Measurements from ENCODE around the gene BCAR1. TPM values are rescaled to one million over a fixed set of nuclear protein-coding genes. Genes with fewer than 3 reads are reported as not detected.

BCAR1 gene
- total and polyA plus RNA-seq, 2 of the 13 experiments (the other 11 are each of a cell fraction or from before 2014, with no cell fraction given) = 48.1 to 51.7 TPM

GRCh38 chr16:75244225-75244809, 7.1 kb downstream of the BCAR1 start:
- BruUV-seq (replicated peaks) = no TSS peak
- H3K4me3 ChIP-seq (replicated peaks in 1 of 3; ENCODE audit: insufficient read depth in 1 of 3, low read depth in 2 of 3, low read length in 3 of 3) = peak overlapping the region in 2 of 3 experiments; percentile 25 to 55; a peak in 3 of 6 replicates
- POLR2A ChIA-PET = interaction anchor here (1.0 to 14.7 kb wide), 18 partner anchors 8 to 220 kb away, joined by 3 to 312 read pairs (median 6); partner anchors contain the start of genes CFDP1 and TMEM170A
- TF ChIP-seq, protein P1, sequence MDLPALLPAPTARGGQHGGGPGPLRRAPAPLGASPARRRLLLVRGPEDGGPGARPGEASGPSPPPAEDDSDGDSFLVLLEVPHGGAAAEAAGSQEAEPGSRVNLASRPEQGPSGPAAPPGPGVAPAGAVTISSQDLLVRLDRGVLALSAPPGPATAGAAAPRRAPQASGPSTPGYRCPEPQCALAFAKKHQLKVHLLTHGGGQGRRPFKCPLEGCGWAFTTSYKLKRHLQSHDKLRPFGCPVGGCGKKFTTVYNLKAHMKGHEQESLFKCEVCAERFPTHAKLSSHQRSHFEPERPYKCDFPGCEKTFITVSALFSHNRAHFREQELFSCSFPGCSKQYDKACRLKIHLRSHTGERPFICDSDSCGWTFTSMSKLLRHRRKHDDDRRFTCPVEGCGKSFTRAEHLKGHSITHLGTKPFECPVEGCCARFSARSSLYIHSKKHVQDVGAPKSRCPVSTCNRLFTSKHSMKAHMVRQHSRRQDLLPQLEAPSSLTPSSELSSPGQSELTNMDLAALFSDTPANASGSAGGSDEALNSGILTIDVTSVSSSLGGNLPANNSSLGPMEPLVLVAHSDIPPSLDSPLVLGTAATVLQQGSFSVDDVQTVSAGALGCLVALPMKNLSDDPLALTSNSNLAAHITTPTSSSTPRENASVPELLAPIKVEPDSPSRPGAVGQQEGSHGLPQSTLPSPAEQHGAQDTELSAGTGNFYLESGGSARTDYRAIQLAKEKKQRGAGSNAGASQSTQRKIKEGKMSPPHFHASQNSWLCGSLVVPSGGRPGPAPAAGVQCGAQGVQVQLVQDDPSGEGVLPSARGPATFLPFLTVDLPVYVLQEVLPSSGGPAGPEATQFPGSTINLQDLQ (CRISPR knock-in tag; IDR thresholded peaks at IDR 0.05) = no peak
- TF ChIP-seq MLXIP (CRISPR knock-in tag; IDR thresholded peaks at IDR 0.05; ENCODE audit: borderline replicate concordance) (no peak), CBX2 (IDR thresholded peaks at IDR 0.05; ENCODE audit: low read depth, low read length) (no peak), CBX2 (CRISPR knock-in tag; IDR thresholded peaks at IDR 0.05; ENCODE audit: low read depth) (no peak), HNRNPLL (IDR thresholded peaks at IDR 0.05; ENCODE audit: low read depth, low read length, poor library complexity, severe bottlenecking) (no peak), ZC3H4 (CRISPR knock-in tag; IDR thresholded peaks at IDR 0.05; ENCODE audit: borderline replicate concordance) (peak; percentile 24; the same call in 1 of the 2 replicates), KAT8 (CRISPR knock-in tag; IDR thresholded peaks at IDR 0.05) (no peak), ZNF10 (CRISPR knock-in tag; IDR thresholded peaks at IDR 0.05; ENCODE audit: borderline replicate concordance, low read depth) (0 out of 2 replicates have a peak, but pooled peaks have one; percentile 66), GZF1 (CRISPR knock-in tag; IDR thresholded peaks at IDR 0.05) (no peak), SP4 (CRISPR knock-in tag; IDR thresholded peaks at IDR 0.05) (no peak), ZNF891 (CRISPR knock-in tag; IDR thresholded peaks at IDR 0.05) (0 out of 2 replicates have a peak, but pooled peaks have one; percentile 16), MAF1 (CRISPR knock-in tag; IDR thresholded peaks at IDR 0.05; ENCODE audit: borderline replicate concordance) (no peak), BRD4 (CRISPR knock-in tag; IDR thresholded peaks at IDR 0.05) (peak; percentile 62; the same call in 1 of the 2 replicates), ZNF567 (CRISPR knock-in tag; IDR thresholded peaks at IDR 0.05; ENCODE audit: borderline replicate concordance) (peak; percentile 86; the same call in 1 of the 2 replicates), EEA1 (CRISPR knock-in tag; IDR thresholded peaks at IDR 0.05; ENCODE audit: borderline replicate concordance) (0 out of 2 replicates have a peak, but pooled peaks have one; percentile 57), TAF1 (CRISPR knock-in tag; IDR thresholded peaks at IDR 0.05) (no peak)
- TF ChIP-seq, protein P2, sequence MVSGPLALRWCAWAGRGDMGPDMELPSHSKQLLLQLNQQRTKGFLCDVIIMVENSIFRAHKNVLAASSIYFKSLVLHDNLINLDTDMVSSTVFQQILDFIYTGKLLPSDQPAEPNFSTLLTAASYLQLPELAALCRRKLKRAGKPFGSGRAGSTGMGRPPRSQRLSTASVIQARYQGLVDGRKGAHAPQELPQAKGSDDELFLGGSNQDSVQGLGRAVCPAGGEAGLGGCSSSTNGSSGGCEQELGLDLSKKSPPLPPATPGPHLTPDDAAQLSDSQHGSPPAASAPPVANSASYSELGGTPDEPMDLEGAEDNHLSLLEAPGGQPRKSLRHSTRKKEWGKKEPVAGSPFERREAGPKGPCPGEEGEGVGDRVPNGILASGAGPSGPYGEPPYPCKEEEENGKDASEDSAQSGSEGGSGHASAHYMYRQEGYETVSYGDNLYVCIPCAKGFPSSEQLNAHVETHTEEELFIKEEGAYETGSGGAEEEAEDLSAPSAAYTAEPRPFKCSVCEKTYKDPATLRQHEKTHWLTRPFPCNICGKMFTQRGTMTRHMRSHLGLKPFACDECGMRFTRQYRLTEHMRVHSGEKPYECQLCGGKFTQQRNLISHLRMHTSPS (CRISPR knock-in tag; IDR thresholded peaks at IDR 0.05; ENCODE audit: low read depth) = 0 out of 2 replicates have a peak, but pooled peaks have one; percentile 67

More at GRCh38 chr16:75244225-75244809, 7.1 kb downstream of the BCAR1 start:
- Histone ChIP-seq H3K79me2 (ENCODE audit: insufficient read depth, low read length) (peaks cover 84% of the 10 kb centered on the region), H3K9me3 (ENCODE audit: low read length) (no peaks in the 10 kb centered on the region), H3K9ac (ENCODE audit: insufficient read depth, low read depth, low read length) (peak overlapping the region; percentile 99), H3K27me3 (ENCODE audit: control insufficient read depth in 1 of 2, insufficient read depth in 2 of 2, low read length in 2 of 2) (no peaks in the 10 kb centered on the region), H3K4me1 (ENCODE audit: insufficient read depth, low read length) (peaks cover 86% of the 10 kb centered on the region), H4K20me1 (ENCODE audit: insufficient read depth, low read length) (peaks cover 10% of the 10 kb centered on the region; the same call in 1 of the 2 replicates), H3K4me2 (ENCODE audit: low read depth, low read length) (peak overlapping the region; percentile 84), H2AFZ (ENCODE audit: low read length) (no peak overlapping the region), H3K27ac (ENCODE audit: extremely low read length, insufficient read depth, low read length) (peak overlapping the region; percentile 97), H3K36me3 (replicated peaks in 1 of 2; ENCODE audit: control insufficient read depth in 1 of 2, insufficient read depth in 2 of 2, low read length in 2 of 2) (peaks cover 24 to 32% of the 10 kb centered on the region in 2 experiments)
- in situ Hi-C loops (cut with HindIII; ENCODE audit: extremely low pct_ligation_motif_present, low pct_unique_long_range_greater_than_20kb) = no loop called here
- CTCF ChIA-PET (ENCODE audit: low intra/inter-chr PET ratio, low total read pairs) = no interaction called here
- DNase-seq (ENCODE audit: low spot score) = no peak
- FAIRE-seq = no peak
- peak; percentile 7 for ATAC-seq
- intact Hi-C loops (cut with micrococcal nuclease; ENCODE audit: unreplicated experiment) = loop anchor here (2.0 kb wide), 1 partner anchor 20 kb away; no protein-coding TSS in a partner anchor
- 94% methylated on average over 3 of the region's 7 CpGs for WGBS (ENCODE audit: low lambda C conversion rate)

All from HepG2 (cell line).